ENCODE measurements around the gene GSDMA. TPM values are rescaled to one million over a fixed set of nuclear protein-coding genes. Genes with fewer than 3 reads are reported as not detected.
A peak's percentile ranks its signal among the peaks of the same experiment; 100 is the strongest.

The GSDMA gene
- polyA plus RNA-seq, 1 experiment: not detected

GRCh38 chr17:39973496-39973895 is 10.7 kb downstream of the GSDMA start:
- POLR2A ChIA-PET: no interaction called here
- peaks cover 10% of the 10 kb centered on the region for H3K27me3 ChIP-seq (ENCODE audit: control insufficient read depth, insufficient read depth, low read length)
- no peak overlapping the region for H3K27ac ChIP-seq (ENCODE audit: low read depth, low read length)
- H3K4me3 ChIP-seq (ENCODE audit: low read depth, low read length): no peak overlapping the region
- TF ChIP-seq CTCF (IDR thresholded peaks at IDR 0.05; ENCODE audit: low read depth, low read length): no peak
- CTCF ChIA-PET: no interaction called here
- H3K9me3 ChIP-seq (ENCODE audit: control insufficient read depth, insufficient read depth, low read length): no peaks in the 10 kb centered on the region
- no peak for DNase-seq (ENCODE audit: low read depth, low spot score)

- no peak for TF ChIP-seq CTCF (IDR thresholded peaks at IDR 0.05; ENCODE audit: low read depth, low read length)
- H3K27me3 ChIP-seq (ENCODE audit: control insufficient read depth, insufficient read depth, low read length): peaks cover 7% of the 10 kb centered on the region
Observed at GRCh38 chr17:39974433-39974832, 11.6 kb downstream of the GSDMA start.

GRCh38 chr17:39975801-39976200 is 13.0 kb downstream of the GSDMA start:
- no peak for TF ChIP-seq CTCF (IDR thresholded peaks at IDR 0.05; ENCODE audit: low read depth, low read length)
- ChIA-PET POLR2A (interaction anchor here (0.7 kb wide), 1 partner anchor 11 kb away, joined by 4 read pairs; no protein-coding TSS in a partner anchor), CTCF (interaction anchor here (1.4 kb wide), 1 partner anchor 18 kb away, joined by 4 read pairs; no protein-coding TSS in a partner anchor)
- H3K4me3 ChIP-seq (ENCODE audit: low read depth, low read length): no peak overlapping the region
- no peak for DNase-seq (ENCODE audit: low read depth, low spot score)
- peaks cover 1% of the 10 kb centered on the region for H3K27me3 ChIP-seq (ENCODE audit: control insufficient read depth, insufficient read depth, low read length)
- H3K27ac ChIP-seq (ENCODE audit: low read depth, low read length): no peak overlapping the region
- H3K9me3 ChIP-seq (ENCODE audit: control insufficient read depth, insufficient read depth, low read length): no peaks in the 10 kb centered on the region; the same call in 1 of the 2 replicates

More at GRCh38 chr17:39974433-39974832, 11.6 kb downstream of the GSDMA start:
- no peaks in the 10 kb centered on the region for H3K9me3 ChIP-seq (ENCODE audit: control insufficient read depth, insufficient read depth, low read length)
- DNase-seq (ENCODE audit: low read depth, low spot score): no peak
- no peak overlapping the region for H3K27ac ChIP-seq (ENCODE audit: low read depth, low read length)
- CTCF ChIA-PET: no interaction called here
- POLR2A ChIA-PET: no interaction called here
- H3K4me3 ChIP-seq (ENCODE audit: low read depth, low read length): no peak overlapping the region

- POLR2A ChIA-PET: interaction anchor here (0.5 to 1.4 kb wide), 9 partner anchors 10 to 224 kb away, joined by 3 to 5 read pairs (median 3); partner anchors contain the start of gene NR1D1
- no peak for TF ChIP-seq CTCF (IDR thresholded peaks at IDR 0.05; ENCODE audit: low read depth, low read length)
- no peaks in the 10 kb centered on the region; the same call in 1 of the 2 replicates for H3K9me3 ChIP-seq (ENCODE audit: control insufficient read depth, insufficient read depth, low read length)
- peak; percentile 78 for DNase-seq (ENCODE audit: low read depth, low spot score)
- CTCF ChIA-PET: interaction anchor here (0.6 to 5.0 kb wide), 10 partner anchors 8 to 357 kb away, joined by 3 to 64 read pairs (median 6); no protein-coding TSS in a partner anchor
- H3K27me3 ChIP-seq (ENCODE audit: control insufficient read depth, insufficient read depth, low read length): no peaks in the 10 kb centered on the region
- no peak overlapping the region for H3K4me3 ChIP-seq (ENCODE audit: low read depth, low read length)
- H3K27ac ChIP-seq (ENCODE audit: low read depth, low read length): peak overlapping the region; percentile 59
Observed at GRCh38 chr17:39979016-39979670, 16.3 kb downstream of the GSDMA start.

- peak overlapping the region; percentile 65 for H3K27ac ChIP-seq (ENCODE audit: low read depth, low read length)
- TF ChIP-seq CTCF (IDR thresholded peaks at IDR 0.05; ENCODE audit: low read depth, low read length): peak; percentile 35; the same call in 1 of the 2 replicates
- POLR2A ChIA-PET: interaction anchor here (0.6 to 2.4 kb wide), 18 partner anchors 11 to 1708 kb away, joined by 3 to 16 read pairs (median 4); partner anchors contain the start of genes LRRC3C, MSL1, NR1D1 and ORMDL3
- no peaks in the 10 kb centered on the region for H3K27me3 ChIP-seq (ENCODE audit: control insufficient read depth, insufficient read depth, low read length)
- H3K9me3 ChIP-seq (ENCODE audit: control insufficient read depth, insufficient read depth, low read length): no peaks in the 10 kb centered on the region; the same call in 1 of the 2 replicates
- DNase-seq (ENCODE audit: low read depth, low spot score): no peak
- H3K4me3 ChIP-seq (ENCODE audit: low read depth, low read length): peak overlapping the region; percentile 71
- CTCF ChIA-PET: interaction anchor here (0.6 to 5.0 kb wide), 17 partner anchors 9 to 358 kb away, joined by 3 to 64 read pairs (median 4); partner anchors contain the start of gene MIEN1
Observed at GRCh38 chr17:39979893-39980350, 17.1 kb downstream of the GSDMA start.
